ENCODE data around the gene UIMC1. TPM values are rescaled to one million over a fixed set of nuclear protein-coding genes. Genes with fewer than 3 reads are reported as not detected.
"Not testable (repeated sequence)": the region's sequence is repeated elsewhere in the genome, so short reads cannot be mapped to it uniquely, and the experiment has no call there.

UIMC1 gene
- total RNA-seq (ENCODE audit: low replicate concordance), result 57.5 and 67.7 TPM in 2 replicates

- Mint-ChIP-seq H3K9me3 (no peaks in the 10 kb centered on the region), H3K27me3 (ENCODE audit: insufficient read depth, low read depth) (peaks cover 2% of the 10 kb centered on the region), H3K36me3 (peaks cover under 1% of the 10 kb centered on the region), H3K27ac (peak within 1 kb of the TSS; percentile 50), H3K4me1 (peaks cover 13% of the 10 kb centered on the region), H3K4me3 (peak within 1 kb of the TSS; percentile 94)
- H3K27me3 ChIP-seq, result no peaks in the 10 kb centered on the region
- H3K27ac ChIP-seq, result peak within 1 kb of the TSS; percentile 91
- peaks cover 31% of the 10 kb centered on the region for H3F3A ChIP-seq (ENCODE audit: low read depth)
- peak within 1 kb of the TSS; percentile 78 for H3K4me2 ChIP-seq
- peak within 1 kb of the TSS; percentile 80 for H2AFZ ChIP-seq (replicated peaks)
- H3K36me3 ChIP-seq, result no peaks in the 10 kb centered on the region
- H3K9ac ChIP-seq, result peak within 1 kb of the TSS; percentile 79
- H3K9me3 ChIP-seq (ENCODE audit: low read depth), result no peaks in the 10 kb centered on the region
- DNase-seq (ENCODE audit: low spot score), result peak; percentile 98
- H3K79me2 ChIP-seq (ENCODE audit: low read depth), result peaks cover 47% of the 10 kb centered on the region
- H3K4me3 ChIP-seq, result peak within 1 kb of the TSS; percentile 81
- TF ChIP-seq EZH2 (IDR thresholded peaks at IDR 0.05), result no peak
- no peak for TF ChIP-seq EZH2phosphoT487 (IDR thresholded peaks at IDR 0.05)
- TF ChIP-seq, protein P1, sequence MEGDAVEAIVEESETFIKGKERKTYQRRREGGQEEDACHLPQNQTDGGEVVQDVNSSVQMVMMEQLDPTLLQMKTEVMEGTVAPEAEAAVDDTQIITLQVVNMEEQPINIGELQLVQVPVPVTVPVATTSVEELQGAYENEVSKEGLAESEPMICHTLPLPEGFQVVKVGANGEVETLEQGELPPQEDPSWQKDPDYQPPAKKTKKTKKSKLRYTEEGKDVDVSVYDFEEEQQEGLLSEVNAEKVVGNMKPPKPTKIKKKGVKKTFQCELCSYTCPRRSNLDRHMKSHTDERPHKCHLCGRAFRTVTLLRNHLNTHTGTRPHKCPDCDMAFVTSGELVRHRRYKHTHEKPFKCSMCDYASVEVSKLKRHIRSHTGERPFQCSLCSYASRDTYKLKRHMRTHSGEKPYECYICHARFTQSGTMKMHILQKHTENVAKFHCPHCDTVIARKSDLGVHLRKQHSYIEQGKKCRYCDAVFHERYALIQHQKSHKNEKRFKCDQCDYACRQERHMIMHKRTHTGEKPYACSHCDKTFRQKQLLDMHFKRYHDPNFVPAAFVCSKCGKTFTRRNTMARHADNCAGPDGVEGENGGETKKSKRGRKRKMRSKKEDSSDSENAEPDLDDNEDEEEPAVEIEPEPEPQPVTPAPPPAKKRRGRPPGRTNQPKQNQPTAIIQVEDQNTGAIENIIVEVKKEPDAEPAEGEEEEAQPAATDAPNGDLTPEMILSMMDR (IDR thresholded peaks at IDR 0.05), result no peak
- peaks cover 19% of the 10 kb centered on the region for H3K4me1 ChIP-seq
- peaks cover 26% of the 10 kb centered on the region for H4K20me1 ChIP-seq (ENCODE audit: low read depth)
Observed at GRCh38 chr5:177006265-177006972, at the start of gene UIMC1. Gene UIMC1 (minus strand): TSS chr5:177006779. CDS start chr5:176982615, 24,164 bp downstream.

- Mint-ChIP-seq H3K27me3 (ENCODE audit: insufficient read depth, low read depth) (peaks cover 3% of the 10 kb centered on the region), H3K4me3 (no peak overlapping the region), H3K36me3 (peaks cover 23% of the 10 kb centered on the region), H3K27ac (no peak overlapping the region), H3K4me1 (peaks cover 3% of the 10 kb centered on the region), H3K9me3 (no peaks in the 10 kb centered on the region)
- Histone ChIP-seq H3K9me3 (ENCODE audit: low read depth) (no peaks in the 10 kb centered on the region), H3K27me3 (no peaks in the 10 kb centered on the region), H3K27ac (no peak overlapping the region), H3K36me3 (peaks cover 9% of the 10 kb centered on the region), H3K9ac (no peak overlapping the region), H3K4me1 (no peaks in the 10 kb centered on the region), H4K20me1 (ENCODE audit: low read depth) (no peaks in the 10 kb centered on the region), H3F3A (ENCODE audit: low read depth) (peaks cover 9% of the 10 kb centered on the region), H3K4me3 (no peak overlapping the region), H2AFZ (replicated peaks) (no peak overlapping the region), H3K79me2 (ENCODE audit: low read depth) (no peaks in the 10 kb centered on the region), H3K4me2 (no peak overlapping the region)
- no peak for TF ChIP-seq EZH2phosphoT487 (IDR thresholded peaks at IDR 0.05)
- TF ChIP-seq, protein P1 (IDR thresholded peaks at IDR 0.05), result no peak
- TF ChIP-seq EZH2 (IDR thresholded peaks at IDR 0.05), result no peak
- no peak for DNase-seq (ENCODE audit: low spot score)
Observed at GRCh38 chr5:177049285-177049684, 42.7 kb upstream of the UIMC1 start.

GRCh38 chr5:177048531-177048930, 42.0 kb upstream of the UIMC1 start:
- not testable (repeated sequence) for DNase-seq (ENCODE audit: low spot score); H3K27me3 Mint-ChIP-seq (ENCODE audit: insufficient read depth, low read depth); H3K4me1 ChIP-seq; H3K36me3 ChIP-seq; H3K27ac Mint-ChIP-seq; H3F3A ChIP-seq (ENCODE audit: low read depth); H3K4me3 ChIP-seq; H4K20me1 ChIP-seq (ENCODE audit: low read depth); H3K4me1 Mint-ChIP-seq; H3K9ac ChIP-seq; H3K4me2 ChIP-seq; H3K27me3 ChIP-seq; H3K9me3 ChIP-seq (ENCODE audit: low read depth); H3K27ac ChIP-seq; H3K4me3 Mint-ChIP-seq; H3K9me3 Mint-ChIP-seq; H3K79me2 ChIP-seq (ENCODE audit: low read depth); H2AFZ ChIP-seq (replicated peaks)
- H3K36me3 Mint-ChIP-seq, result peaks cover 29% of the 10 kb centered on the region

- Histone ChIP-seq H3K27me3 (no peaks in the 10 kb centered on the region), H3K9ac (no peak overlapping the region), H3K27ac (no peak overlapping the region), H2AFZ (replicated peaks) (no peak overlapping the region), H3F3A (ENCODE audit: low read depth) (peaks cover 9% of the 10 kb centered on the region), H3K9me3 (ENCODE audit: low read depth) (no peaks in the 10 kb centered on the region), H3K4me1 (no peaks in the 10 kb centered on the region), H3K4me2 (no peak overlapping the region), H4K20me1 (ENCODE audit: low read depth) (no peaks in the 10 kb centered on the region), H3K36me3 (peaks cover 4% of the 10 kb centered on the region), H3K79me2 (ENCODE audit: low read depth) (no peaks in the 10 kb centered on the region), H3K4me3 (no peak overlapping the region)
- no peak overlapping the region for H3K27ac Mint-ChIP-seq
- H3K4me1 Mint-ChIP-seq, result peaks cover 3% of the 10 kb centered on the region
- peaks cover 2% of the 10 kb centered on the region for H3K27me3 Mint-ChIP-seq (ENCODE audit: insufficient read depth, low read depth)
- no peak for TF ChIP-seq EZH2phosphoT487 (IDR thresholded peaks at IDR 0.05)
- TF ChIP-seq, protein P1 (IDR thresholded peaks at IDR 0.05), result no peak
- TF ChIP-seq EZH2 (IDR thresholded peaks at IDR 0.05), result no peak
- peaks cover 32% of the 10 kb centered on the region for H3K36me3 Mint-ChIP-seq
- H3K4me3 Mint-ChIP-seq, result no peak overlapping the region
- no peaks in the 10 kb centered on the region for H3K9me3 Mint-ChIP-seq
- DNase-seq (ENCODE audit: low spot score), result no peak
Observed at GRCh38 chr5:177045631-177046030, 39.1 kb upstream of the UIMC1 start.
